ENCODE measurements around the gene BTN3A1.

BTN3A1 gene

DNA sequence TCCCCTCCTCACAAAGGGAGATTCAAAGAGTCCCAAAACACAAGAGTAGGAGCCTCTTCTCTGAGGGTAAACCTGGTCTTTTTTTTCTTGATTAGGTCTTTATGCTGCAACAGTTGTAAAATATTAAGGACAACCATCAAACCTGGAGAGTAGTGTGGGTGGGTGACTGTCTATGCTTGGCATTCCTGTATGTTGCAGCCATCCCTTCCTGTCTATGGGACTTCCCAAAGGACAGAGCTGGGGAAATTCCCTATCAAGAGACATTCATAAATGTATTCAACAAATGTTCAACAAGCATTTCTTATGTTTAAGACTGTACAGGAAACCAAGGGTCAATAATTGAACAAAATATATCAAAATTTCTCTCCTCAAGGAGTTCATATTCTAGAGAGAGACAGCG lies 13.6 kb upstream of the BTN3A1 start:
- Histone ChIP-seq H3K36me3 (peaks cover 8% of the 10 kb centered on the region), H3K4me1 (ENCODE audit: control insufficient read depth in 1 of 2, insufficient read depth in 1 of 2, low read depth in 1 of 2, low read length in 1 of 2) (peaks cover 5 to 13% of the 10 kb centered on the region in 2 experiments), H3K9me3 (no peaks in the 10 kb centered on the region), H3K27me3 (no peaks in the 10 kb centered on the region), H3K4me3 (ENCODE audit: low read depth in 1 of 2, low read length in 1 of 2) (no peak overlapping the region), H3K27ac (no peak overlapping the region)
- TF ChIP-seq, protein P1, sequence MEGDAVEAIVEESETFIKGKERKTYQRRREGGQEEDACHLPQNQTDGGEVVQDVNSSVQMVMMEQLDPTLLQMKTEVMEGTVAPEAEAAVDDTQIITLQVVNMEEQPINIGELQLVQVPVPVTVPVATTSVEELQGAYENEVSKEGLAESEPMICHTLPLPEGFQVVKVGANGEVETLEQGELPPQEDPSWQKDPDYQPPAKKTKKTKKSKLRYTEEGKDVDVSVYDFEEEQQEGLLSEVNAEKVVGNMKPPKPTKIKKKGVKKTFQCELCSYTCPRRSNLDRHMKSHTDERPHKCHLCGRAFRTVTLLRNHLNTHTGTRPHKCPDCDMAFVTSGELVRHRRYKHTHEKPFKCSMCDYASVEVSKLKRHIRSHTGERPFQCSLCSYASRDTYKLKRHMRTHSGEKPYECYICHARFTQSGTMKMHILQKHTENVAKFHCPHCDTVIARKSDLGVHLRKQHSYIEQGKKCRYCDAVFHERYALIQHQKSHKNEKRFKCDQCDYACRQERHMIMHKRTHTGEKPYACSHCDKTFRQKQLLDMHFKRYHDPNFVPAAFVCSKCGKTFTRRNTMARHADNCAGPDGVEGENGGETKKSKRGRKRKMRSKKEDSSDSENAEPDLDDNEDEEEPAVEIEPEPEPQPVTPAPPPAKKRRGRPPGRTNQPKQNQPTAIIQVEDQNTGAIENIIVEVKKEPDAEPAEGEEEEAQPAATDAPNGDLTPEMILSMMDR (IDR thresholded peaks at IDR 0.05) = no peak

DNA sequence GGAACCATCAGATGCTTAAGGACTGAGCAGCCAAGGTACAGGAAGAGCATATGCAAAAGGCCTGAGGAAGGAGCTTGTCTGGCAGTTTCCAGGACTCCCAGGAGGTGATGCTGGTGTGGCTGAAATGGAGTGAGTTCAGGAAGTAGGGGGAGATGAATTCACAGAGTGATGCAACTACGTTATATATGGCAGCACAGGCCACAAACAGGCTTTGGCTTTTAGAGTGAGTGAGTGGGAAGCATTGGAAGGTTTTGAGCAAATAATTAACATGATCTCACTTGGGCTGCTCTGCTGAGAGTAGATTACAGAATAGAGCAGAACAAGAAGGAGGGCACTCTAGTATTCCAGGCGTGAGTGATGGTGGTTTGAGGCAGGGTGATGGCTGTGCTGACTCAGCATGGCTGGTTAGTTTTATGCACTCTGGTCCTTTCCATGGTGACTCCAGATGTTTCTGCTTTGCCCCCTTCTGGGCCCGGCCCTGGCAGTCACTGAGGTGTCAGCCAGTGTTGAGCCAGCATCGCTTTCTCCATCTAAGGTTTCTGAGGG lies 12.7 kb upstream of the BTN3A1 start:
- Histone ChIP-seq H3K27me3 (no peaks in the 10 kb centered on the region), H3K27ac (no peak overlapping the region), H3K4me3 (ENCODE audit: low read depth in 1 of 2, low read length in 1 of 2) (no peak overlapping the region), H3K36me3 (peaks cover 8% of the 10 kb centered on the region), H3K4me1 (ENCODE audit: control insufficient read depth in 1 of 2, insufficient read depth in 1 of 2, low read depth in 1 of 2, low read length in 1 of 2) (peaks cover 0 to 5% of the 10 kb centered on the region in 2 experiments), H3K9me3 (no peaks in the 10 kb centered on the region)
- TF ChIP-seq, protein P1 (IDR thresholded peaks at IDR 0.05) = no peak

DNA sequence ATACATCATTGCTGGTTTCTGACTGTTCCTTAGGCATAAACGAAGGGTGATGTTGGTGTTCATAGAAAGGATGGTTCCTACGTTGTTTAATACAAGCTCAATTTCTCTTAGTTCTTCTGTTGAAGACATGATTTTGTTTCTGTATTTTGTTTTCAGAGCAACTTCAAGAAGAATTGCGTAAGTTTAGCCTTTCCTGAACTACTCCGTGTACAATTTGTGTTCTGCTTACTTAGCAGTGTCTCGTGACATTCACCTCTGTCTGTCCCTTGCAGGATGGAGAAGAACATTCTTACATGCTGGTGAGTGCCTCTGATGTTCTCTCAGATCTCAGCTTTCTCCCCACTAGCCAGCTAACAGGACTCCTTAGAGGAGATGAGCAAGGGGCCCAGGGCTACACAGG lies 11.5 kb upstream of the BTN3A1 start:
- no peak overlapping the region for H3K4me3 ChIP-seq (ENCODE audit: low read depth in 1 of 2, low read length in 1 of 2)
- TF ChIP-seq, protein P1 (IDR thresholded peaks at IDR 0.05) = no peak
- no peaks in the 10 kb centered on the region for H3K27me3 ChIP-seq
- peaks cover 0 to 5% of the 10 kb centered on the region in 2 experiments for H3K4me1 ChIP-seq (ENCODE audit: control insufficient read depth in 1 of 2, insufficient read depth in 1 of 2, low read depth in 1 of 2, low read length in 1 of 2)
- H3K27ac ChIP-seq = no peak overlapping the region
- H3K36me3 ChIP-seq = peaks cover 8% of the 10 kb centered on the region
- H3K9me3 ChIP-seq = no peaks in the 10 kb centered on the region

DNA sequence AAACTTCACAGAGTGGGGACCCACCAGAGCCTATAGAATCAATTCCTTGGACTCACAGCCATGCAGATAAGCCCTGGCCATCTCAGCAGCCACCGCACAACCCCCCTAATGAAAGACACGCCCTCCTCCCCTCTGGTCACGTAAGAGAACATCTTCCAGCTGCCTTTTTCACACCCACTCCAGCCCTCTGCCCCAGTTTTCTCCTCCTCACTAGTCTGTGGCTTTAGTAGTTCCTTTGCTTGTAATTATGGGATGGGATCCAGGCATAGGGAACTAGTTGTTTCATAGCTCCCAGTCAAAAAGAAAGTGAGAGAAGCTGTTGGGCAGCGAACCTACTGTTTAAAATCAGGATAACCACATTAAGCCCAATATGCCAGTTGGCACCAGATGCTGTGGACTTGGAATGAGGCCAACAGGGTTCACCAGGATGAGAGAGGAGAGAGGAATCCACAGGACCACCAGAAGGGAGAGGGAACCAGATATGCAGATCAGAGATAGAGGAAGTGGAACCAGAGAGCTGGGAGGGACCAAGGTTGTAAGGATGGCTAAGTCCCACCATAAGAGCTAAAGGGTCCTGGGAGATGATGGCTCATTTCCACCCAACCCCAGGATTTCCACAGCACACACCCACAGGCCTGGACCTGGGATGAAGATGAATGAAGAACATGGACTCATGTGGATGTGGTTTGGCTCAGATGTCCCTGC lies 9.0 kb upstream of the BTN3A1 start:
- no peak overlapping the region for H3K27ac ChIP-seq
- no peaks in the 10 kb centered on the region for H3K9me3 ChIP-seq
- TF ChIP-seq, protein P1 (IDR thresholded peaks at IDR 0.05) = no peak
- peaks cover 0 to 5% of the 10 kb centered on the region in 2 experiments for H3K4me1 ChIP-seq (ENCODE audit: control insufficient read depth in 1 of 2, insufficient read depth in 1 of 2, low read depth in 1 of 2, low read length in 1 of 2)
- H3K27me3 ChIP-seq = no peaks in the 10 kb centered on the region
- no peak overlapping the region for H3K4me3 ChIP-seq (ENCODE audit: low read depth in 1 of 2, low read length in 1 of 2)
- peaks cover 8% of the 10 kb centered on the region for H3K36me3 ChIP-seq

DNA sequence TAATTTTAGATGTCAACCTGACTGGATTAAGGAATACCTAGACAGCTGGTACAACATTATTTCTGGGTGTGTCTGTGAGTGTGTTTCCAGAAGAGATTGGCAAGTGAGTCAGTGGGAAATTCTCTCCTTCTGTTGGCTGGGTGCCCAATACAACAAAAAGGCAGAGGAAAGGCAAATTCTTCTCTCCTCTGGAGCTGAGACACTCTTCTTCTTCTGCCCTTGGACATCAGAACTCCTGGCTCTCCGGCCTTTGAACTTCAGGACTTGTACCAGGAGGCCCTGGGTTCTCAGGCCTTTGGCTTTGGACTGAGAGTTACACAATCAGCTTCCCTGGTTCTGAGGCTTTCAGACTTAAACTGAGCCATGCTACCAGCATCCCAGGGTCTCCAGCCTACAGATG lies 7.8 kb upstream of the BTN3A1 start:
- no peak overlapping the region for H3K27ac ChIP-seq
- H3K27me3 ChIP-seq = no peaks in the 10 kb centered on the region
- H3K4me3 ChIP-seq (ENCODE audit: low read depth in 1 of 2, low read length in 1 of 2) = no peak overlapping the region
- H3K9me3 ChIP-seq = no peaks in the 10 kb centered on the region
- H3K4me1 ChIP-seq (ENCODE audit: control insufficient read depth in 1 of 2, insufficient read depth in 1 of 2, low read depth in 1 of 2, low read length in 1 of 2) = peaks cover 0 to 5% of the 10 kb centered on the region in 2 experiments
- H3K36me3 ChIP-seq = peaks cover 8% of the 10 kb centered on the region
- TF ChIP-seq, protein P1 (IDR thresholded peaks at IDR 0.05) = no peak
